Dedifferentiated amniotic fluid mesenchymal stem cell (primary cell): ENCODE results near the gene MATCAP1.

Experiments used
- DNase-seq: peaks from one replicate; pipeline ENCODE4 v3.0.0-alpha.2; 2016; ENCODE audit errors: extremely low spot score

The MATCAP1 gene

DNA sequence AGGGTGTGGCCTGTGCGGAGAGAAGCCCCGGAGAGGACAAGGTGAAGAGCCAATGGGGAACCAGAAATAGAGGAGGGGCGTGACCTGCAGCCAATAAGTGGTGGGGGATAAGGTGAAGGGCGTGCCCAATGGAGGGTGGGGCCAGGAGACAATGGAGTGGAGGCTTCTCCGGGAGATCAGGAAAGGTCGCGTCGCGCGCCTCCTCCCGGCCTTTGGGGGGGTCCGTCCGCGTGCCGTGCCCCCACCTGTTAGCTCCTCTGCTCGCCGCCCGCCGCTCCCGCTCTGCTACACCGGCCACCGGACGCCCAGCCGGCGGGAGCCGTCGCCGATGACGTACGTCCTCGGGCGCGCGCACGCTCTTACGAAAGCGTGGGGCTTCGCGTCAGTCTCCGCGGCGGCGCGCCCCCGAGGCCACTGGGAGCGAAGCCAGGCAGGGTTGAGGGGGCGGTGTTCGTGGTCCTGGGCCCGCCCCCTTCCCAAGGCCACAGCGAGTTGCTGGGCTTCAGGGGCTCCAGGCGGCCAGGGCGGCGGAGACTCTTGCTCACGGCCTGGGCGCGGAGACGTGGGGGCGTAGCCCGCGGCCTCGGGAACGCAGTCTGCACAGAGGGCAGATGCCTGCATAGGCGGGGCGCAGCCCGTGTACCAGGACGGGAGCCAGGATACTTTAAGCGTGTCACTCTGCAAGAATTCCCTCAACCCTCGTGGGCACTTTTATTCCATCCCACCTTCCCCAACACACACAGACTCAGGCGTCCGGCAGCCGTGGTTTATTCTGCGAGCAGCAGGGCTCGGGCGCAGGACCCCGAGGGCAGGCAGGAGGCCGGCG lies at the start of gene MATCAP1:
MATCAP1 (minus strand) TSS at position 337 of the 826 bp plus-strand sequence. CDS start 3,353 bp downstream, outside the sequence.
- DNase-seq, result peak; percentile 95

DNA sequence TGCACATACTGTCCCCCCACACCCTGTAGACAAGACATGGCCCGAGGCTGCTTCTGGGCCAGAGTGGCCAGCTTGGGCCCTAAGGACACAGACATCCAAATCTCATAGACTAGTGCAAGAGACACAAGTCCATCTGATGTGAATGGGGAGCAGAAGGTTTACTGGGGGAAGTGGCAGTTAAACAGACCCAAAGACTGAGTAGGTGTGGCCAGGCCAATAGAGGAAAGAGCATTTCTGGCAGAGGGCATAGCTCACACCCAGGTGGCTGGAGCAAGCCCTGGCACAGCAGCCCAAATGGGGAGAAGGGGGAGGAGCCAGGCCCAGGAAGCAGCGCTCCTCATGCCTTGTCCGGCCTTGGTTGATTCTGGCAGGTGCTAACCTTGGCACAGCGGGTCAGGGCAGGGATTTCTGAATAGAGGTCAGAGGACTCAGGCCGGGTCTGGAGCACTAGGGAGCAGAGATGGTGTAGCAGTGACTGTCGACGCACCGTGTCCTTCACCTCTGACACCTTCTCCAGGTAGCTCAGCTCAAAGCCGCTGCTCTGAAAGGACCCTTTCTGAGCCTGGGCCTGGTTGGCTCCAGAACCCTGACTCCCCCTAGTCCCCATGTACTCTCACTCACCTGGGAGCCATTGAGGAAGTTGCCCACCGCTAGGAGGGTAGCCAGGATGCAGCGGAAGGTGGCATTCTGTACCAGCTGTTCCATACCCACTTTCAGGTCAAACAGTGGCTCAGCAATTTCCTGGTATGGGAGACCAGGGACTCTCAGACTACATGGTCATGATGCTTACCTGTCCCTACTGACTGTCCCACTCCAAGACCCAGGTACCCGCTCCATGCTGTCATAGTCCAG lies 47.3 kb upstream of the MATCAP1 start:
- DNase-seq, result no peak

DNA sequence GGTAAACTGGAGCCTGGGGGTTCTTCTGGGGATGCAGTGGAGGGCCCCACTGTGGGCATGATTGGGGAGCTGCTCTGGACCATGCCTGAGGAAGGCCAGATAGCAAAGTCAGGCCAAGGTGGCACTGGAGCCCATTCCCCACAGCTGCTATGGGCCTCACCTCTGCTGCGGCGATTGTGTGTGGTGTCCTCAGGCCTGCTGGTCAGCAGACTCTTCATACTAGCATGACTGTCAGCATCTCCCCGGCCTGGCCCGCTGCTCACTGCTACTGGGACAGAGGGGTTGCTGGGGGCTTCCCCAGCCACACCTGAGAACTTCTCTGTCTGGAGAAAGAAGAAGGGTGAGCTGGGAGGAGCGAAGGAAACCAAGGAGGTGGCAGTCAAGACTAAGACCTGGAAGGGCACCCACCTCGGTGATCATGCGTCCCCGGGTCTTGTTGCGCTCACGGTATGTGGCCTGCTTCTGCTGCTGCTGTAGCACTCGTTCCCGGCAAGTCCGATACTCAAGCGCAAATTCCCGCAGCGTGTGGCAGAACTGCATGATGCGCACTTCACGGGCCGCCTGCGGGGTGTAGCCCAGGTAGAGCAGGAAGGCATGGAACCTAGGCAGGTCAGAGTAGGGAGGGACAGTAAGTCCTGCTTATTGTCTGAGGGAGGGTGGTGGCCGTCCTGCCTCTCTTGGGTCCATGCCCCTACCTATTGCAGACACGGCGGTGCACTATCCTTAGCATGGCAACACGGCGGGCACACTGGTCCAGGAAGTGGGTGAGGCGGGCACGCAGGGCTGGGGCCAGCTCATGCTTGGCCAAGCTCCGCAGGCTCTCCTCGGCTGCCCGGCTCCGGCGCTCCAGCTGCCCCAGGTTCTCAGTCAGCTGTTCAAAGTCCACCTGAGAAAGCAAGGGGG lies 46.4 kb upstream of the MATCAP1 start:
- no peak for DNase-seq

DNA sequence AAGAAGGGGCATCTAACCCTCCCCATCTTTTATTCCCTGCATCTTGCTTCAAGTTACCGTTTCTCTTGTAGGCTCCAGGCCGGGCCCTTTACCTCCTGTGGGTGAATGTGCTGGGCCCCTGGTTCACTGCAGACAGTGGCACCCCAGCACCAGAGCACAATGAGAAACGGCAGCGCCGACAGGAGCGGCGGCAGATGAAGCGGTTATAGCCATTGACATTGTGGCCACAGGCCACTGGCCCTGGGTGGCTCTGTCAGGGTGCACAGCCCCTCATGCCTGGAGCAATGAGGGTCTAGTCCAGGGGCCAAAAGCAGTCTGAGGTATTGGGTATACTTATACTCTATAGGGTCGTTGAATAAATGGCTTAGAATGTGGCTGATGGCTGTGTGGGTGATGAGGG lies 45.1 kb upstream of the MATCAP1 start:
- DNase-seq, result no peak

DNA sequence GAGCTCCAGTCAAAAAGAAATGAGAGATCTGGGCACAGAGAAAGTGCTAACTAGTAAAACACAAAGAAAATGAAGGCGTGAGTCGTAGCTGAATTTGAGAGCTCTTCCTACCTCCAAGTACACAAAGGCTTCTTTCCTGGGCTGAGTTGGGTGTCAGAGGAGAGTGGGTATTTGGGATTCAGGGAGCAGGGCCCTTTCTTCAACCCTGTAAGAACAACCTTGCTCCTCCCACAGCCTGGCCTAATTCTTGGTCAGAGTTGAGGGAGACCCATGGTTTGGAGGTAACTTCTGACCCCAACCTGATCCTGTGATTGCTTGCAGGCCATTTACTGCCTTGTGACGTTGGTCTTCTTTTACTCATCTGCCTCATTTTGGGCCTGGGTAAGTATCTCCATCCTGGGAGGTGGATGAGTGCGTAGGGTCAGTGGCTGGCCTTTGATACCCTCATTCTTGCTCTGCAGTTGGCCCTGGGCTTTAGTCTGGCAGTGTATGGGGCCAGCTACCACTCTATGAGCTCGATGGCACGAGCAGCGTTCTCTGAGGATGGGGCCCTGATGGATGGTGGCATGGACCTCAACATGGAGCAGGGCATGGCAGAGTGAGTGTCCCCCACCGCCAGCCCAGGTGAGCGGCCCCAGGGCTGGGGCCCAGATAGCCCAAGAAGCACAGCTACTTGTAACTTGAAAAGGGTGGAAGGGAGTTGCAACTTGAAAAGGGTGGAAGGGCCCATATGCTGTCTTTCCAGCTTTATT lies 44.4 kb upstream of the MATCAP1 start:
- DNase-seq, result no peak

- DNase-seq, result no peak
Measured at GRCh38 chr16:67227567-67227921, 43.8 kb upstream of the MATCAP1 start.

DNA sequence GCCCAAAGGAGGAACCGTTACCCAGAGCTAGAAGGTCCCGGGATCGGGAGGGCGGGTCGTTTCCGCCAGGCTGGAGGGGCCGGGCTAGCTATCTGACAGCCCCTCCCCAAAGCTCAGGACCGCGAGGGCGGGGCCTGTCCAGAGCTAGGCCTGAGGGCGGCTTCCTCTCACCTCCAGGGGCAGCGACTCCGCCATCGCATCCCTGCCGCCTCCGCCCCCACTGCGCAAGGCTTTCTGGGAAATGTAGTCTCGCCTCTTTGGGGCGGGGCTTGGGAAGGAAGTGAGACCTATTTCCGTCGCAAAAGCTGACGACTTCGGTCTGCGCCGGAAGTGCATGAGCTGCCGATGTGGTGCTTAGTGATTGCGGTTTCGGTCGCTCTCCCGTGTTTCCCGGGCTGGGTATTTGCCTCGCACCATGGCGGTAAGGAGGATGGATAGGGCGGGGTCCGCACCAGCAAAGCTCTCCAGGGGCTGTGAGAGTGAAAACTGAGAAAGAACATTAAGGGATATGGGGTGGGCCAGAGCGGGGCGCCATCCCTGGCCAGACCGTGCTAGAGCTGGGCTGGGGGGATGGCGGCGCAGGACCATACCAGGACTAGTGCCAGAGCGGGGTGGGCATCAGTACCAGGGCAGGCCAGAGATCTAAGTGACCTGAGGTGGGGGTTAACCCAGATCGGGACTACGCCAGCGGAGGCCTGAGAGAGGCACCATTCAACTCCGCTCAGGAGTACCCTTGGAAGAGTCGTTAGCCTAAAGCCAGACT lies 43.2 kb upstream of the MATCAP1 start, which contains the start of gene TMEM208:
TMEM208 (plus strand) TSS at position 327 of the 763 bp plus-strand sequence; CDS start at position 416, 89 bp downstream.
- peak; percentile 99 for DNase-seq

GRCh38 chr16:67226295-67226803 lies 42.6 kb upstream of the MATCAP1 start:
- no peak for DNase-seq

- no peak for DNase-seq
Measured at GRCh38 chr16:67223992-67224391, 40.2 kb upstream of the MATCAP1 start.

DNA sequence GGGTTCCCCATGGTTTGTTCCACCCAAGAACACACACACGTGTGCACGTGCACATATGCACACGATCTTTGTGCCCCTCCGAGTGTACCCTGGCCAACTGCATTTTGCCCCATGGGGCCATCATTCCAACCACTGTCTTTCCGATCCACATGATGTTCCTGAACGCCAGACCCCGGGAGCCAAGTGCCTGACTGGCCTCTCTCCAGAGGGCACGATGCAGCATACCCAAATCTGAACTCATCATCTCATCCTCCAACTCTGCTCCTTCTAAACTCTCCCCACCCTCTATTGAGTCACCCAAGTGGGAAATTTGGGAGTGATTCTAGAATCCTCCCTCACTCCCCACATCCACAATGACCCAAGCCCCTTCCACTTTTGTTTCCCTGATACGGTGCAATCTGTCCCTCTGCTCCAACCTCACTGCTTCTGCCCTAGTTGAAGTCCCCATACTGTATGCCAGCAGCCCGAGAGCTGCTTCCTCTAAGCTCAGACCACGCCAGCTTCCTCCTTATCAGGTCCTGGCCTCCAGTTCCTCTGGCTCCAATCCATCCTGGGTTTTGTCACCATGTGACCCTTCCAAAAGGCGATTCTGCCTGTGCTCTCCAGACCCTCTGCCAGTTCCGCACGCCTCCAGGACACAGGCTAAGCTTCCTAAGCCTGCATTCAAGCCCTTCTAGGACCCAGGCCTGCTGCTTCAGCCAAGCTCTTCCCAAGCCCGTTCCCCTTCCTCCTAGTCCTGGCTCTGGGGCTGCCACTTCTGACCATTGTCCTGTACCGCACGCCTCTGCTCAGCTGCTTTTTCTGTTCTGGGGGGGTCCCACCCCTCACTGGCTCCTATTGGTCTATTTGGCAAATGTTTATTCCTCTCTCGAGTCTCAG lies 33.1 kb upstream of the MATCAP1 start:
- no peak for DNase-seq

GRCh38 chr16:67215706-67216105 lies 31.9 kb upstream of the MATCAP1 start:
- DNase-seq, result no peak

DNA sequence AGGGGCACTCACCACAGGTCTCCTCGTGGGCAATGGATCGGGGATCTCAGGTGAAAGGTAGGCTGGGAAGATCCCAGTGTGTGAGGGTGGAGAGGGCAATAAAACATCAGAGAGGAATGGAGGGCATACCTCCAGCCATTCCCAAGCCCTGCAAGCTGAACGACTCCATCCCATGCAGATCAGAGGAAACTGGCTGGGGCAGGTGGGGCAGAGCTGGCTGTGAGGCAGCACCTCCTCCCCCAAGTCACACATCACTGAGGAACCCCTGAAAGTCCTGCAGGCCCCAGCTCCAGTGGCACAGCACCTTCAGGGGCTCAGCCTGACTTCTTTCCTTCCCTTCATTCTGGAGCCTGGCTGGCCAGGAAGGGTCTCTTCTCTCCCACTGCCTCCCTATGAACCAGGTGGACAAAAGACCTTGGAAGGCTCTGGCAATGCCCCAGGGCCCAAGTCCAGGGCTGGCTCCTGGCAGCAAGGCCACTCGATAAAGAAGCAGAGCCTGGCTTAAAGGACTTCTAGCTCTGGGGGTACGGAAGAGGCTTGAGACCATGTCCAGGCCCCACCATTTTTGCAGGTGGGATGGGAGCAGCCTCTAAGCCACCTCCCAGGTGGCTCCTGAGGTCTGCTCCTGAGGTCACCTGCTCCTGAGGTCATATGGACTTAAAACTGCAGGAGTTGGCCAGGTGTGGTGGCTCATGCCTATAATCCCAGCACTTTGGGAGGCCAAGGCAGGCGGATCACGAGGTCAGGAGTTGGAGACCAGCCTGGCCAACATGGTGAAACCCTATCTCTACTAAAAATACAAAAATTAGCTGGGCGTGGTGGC lies 29.6 kb upstream of the MATCAP1 start:
- no peak for DNase-seq

- DNase-seq, result no peak
Measured at GRCh38 chr16:67212766-67213165, 29.0 kb upstream of the MATCAP1 start.

GRCh38 chr16:67211674-67212073 lies 27.9 kb upstream of the MATCAP1 start:
- no peak for DNase-seq

DNA sequence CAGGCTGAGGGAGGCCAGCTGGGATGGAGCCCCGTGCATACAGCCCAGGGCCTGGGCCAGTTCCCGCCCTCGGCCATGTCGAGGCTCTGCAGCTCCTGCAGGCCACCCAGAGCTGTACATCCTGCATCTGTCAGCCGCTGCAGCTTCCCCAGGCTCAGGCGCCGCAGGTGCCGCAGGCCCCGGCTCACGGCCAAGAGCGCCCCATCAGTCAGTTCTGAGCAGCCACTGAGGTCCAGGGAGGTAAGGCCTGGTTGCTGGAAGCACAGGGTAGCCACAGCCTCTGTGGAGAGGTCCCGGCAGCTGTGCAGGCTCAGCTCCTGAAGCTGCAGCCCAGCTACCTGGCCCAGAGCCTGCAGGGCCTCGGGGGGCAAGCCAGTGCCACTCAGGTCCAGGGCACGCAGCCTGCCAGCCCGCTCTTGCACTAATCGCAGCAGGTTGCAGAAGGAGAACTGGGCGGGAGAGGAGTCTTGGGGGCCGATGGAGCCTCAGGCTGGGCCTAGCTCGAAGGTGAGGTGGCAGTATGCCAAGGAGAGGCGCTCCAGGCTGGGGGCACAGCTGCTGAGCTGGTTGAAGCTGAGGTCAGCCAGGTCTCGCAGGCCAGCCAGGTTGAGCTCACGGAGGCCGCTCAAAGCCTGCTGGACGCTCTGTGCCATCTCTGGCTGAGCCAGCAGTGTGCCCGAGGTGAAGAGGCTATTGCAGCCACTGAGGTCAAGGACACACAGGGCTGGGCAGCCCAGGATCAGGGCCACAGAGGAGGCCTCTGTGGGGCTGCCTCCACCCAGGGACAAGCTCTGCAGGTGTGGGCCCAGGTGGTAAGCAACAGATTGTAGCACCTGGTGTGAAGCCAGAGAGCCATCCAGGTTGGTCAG lies 26.5 kb upstream of the MATCAP1 start:
- no peak for DNase-seq

- DNase-seq, result no peak
Measured at GRCh38 chr16:67209565-67209964, 25.8 kb upstream of the MATCAP1 start.
